HG03457 (cell line): ENCODE data around the gene ATP11B.
A peak's percentile ranks its signal among the peaks of the same experiment; 100 is the strongest.

Source experiments
- ATAC-seq: cut with Tn5 transposase; IDR thresholded peaks from one replicate; pipeline ENCODE4 v1.9.1; 2021; ENCODE audit warnings: moderate number of reproducible peaks; ENCODE audit not compliant: unreplicated experiment

Gene ATP11B

GRCh38 chr3:182792901-182793662, at the start of gene ATP11B:
ATP11B (plus strand) TSS chr3:182793504; CDS start chr3:182793760, 256 bp downstream.
- ATAC-seq = peak; percentile 69

DNA sequence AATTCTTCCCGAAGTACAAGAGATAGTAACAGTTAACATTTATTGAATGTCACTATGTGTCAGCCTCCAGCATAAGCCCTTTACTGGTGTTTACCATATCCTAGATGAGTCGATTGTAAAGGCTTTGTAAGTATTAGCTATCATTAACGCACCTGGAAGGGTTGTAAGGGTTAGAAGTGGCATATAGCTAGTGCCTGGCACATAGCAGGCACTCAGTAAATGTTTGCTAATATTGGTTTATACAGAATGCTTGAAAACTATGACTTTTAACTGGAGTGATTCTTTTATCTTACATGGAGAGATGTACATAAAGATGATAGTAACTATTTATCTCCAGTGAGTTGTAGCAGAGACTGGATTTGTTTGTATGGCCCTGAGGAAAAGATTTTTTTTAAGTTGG, 46.3 kb upstream of the ATP11B start:
- ATAC-seq = no peak

DNA sequence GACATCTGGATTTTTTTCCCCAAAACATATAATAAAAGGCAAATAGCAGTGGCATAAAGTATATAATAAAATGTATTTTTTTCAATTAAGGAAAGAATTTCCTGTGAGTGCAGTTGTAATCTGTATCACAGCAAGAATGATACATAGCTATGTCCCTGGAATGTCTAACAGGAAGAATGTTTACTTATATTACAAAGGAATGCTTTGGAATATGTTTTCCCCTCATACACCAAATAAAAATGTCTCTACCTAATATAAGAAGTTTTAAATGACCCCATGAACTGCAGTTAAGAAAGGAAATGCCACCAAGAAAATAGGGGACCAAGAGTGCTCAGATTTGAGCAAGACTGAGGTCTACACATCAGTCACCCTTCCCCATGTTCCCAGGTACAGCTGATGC, 38.0 kb upstream of the ATP11B start:
- ATAC-seq = no peak

- no peak for ATAC-seq
Measured at GRCh38 chr3:182755712-182756111, 37.6 kb upstream of the ATP11B start.

- no peak for ATAC-seq
Measured at GRCh38 chr3:182760576-182761164, 32.6 kb upstream of the ATP11B start.

DNA sequence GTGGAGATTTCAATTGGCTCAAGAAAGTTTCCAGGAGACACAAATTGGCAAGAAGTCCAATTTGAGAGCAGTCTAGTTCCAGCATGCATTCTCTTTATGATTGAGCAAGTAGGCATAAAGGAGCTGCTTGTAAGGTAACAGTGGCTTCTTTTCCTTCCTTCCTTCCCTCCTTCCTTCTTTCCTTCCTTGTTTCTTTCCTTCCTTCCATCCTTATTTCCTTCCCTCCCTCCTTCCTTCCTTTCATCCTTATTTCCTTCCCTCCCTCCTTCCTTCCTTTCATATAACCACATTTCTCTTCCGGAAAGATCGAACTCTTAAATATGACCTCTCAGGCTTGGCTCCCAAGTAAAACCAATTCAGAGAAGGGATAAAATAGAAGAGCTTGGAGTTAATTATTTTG, 29.4 kb upstream of the ATP11B start:
- ATAC-seq = no peak

DNA sequence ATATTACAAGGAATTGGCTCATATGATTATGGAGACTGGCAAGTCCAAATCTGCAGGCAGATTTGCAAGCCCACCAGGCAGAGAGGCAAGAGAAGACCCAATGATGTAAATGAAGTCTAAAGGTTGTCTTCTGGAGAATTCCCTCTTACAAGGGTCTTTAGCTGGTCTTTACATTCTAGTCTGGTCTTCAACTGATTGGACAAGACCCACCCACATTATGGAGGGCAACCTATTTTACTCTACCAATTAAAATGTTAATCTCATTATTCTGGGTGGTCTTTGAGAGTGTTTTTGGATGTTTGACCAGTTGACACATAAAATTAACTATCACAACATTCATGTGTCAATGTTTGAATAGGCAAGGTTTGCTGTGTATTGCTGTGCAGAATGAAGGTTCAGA, 28.0 kb upstream of the ATP11B start:
- ATAC-seq = no peak

DNA sequence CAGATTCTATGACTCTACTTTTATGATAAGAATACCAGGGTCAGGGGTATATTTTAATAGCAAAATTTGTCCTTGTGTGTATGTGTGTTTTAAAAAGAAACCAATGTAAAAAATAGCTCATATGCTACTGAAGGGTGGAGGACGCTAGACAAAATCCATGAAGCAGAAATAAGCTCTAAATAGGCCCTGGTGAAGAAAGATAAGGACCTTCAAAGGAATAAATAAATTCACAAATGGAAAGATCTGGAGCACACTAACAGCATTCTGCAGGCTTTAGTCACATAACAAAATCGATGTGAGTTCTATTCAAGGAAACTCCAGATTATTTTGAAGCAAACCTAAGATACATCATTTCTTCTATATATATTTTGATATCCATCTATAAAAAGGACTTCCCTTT, 27.2 kb upstream of the ATP11B start:
- ATAC-seq = no peak

- ATAC-seq = no peak
Measured at GRCh38 chr3:182768413-182768812, 24.9 kb upstream of the ATP11B start.

DNA sequence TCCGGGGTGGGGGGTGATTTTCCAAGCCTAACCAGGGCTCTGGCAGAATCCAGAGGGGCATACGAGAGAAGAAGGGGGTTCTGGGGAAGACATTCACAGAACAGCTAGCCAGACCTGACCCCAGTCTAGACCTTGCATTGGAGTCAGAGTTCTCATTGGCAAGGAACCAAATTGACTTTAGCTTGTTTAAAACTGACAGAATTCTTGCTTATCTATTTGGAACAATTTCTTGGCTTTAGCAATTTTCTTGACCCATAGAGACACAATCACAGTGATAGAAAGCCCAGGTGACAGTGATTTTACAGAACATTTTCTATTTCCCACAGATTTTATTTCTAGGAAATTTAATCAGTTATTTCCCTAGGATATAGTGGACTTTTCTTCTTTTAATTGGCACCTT, 23.6 kb upstream of the ATP11B start:
- ATAC-seq = no peak

- peak; percentile 70 for ATAC-seq
Measured at GRCh38 chr3:182782149-182782548, 11.2 kb upstream of the ATP11B start.

DNA sequence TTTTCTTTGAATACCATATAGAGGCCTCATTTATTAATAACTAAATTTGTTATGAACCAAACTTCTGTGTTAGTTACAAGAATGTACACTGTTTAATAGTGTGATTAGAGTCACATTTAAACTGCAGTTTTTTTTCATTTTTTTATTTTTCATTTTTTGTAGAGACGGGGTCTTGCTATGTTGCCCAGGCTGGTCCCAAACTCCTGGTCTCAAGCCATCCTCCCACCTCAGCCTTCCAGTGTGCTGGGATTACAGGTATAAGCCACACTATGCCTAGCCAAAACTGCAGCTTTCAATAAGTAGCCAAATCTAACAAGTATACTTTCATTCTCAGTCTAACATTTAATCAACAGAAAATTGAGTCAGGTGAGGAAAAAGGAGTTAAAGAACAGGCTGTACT, 10.2 kb upstream of the ATP11B start:
- no peak for ATAC-seq

GRCh38 chr3:182784542-182784941, 8.8 kb upstream of the ATP11B start:
- ATAC-seq = no peak

DNA sequence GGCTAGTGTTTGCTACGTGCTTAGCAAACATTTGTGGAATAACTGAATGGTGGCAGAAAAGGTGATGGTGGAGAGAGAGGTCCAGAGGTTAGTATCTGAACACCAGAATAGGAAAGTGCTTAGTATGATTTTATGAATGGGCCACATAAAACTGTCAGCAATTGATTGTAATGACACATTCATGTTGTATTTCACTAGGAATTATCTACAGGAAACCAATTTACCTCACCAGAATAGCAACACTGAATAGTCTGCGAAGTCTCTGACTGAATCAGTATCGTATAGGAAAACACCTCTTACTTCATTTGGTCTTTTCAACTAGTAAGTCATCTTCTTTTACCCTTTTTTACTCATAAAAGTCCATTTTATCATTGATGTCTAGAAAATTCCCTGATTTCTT, 8.2 kb upstream of the ATP11B start:
- ATAC-seq = no peak

DNA sequence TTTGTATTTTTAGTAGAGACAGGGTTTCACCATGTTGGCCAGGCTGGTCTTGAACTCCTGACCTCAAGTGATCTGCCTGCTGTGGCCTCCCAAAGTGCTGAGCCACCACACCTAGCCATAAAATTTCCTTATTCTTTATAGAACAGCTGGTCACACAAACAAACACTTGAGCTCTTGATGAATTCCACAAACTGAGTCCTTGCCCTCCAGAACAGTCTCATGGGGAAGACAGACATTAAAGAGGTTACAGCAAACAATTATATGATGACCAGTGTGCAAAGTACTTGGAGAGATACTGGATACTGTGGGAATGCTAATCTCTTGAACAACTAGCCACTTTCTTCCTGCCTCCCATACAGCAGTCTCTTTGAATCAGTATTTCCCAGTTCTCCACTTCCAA, 7.5 kb upstream of the ATP11B start:
- no peak for ATAC-seq

DNA sequence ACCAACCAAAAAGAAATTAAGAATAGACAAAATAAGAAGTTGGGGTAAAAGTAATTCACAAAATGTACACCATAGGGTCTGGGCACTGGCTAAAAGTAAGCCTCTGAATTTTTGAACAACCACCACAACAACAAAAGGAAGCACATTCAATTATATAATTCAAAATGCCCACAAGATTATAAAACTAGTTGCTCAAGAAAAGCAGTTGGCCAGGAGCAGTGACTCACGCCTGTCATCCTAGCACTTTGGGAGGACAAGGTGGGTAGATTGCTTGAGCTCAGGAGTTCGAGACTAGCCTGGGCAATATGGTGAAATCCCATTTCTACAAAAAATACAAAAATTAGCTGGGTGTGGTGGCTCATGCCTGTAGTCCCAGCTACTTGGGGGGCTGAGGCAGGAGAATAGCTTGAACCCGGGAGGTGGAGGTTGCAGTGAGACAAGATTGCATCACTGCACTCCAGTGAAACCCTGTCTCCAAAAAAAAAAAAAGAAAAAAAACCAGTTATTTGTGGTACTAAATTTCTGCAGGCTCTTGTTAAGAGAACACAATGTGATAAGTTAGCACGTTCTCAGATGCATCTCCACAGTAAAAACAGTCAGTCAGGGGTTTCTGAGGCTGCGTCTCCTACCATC, 6.6 kb upstream of the ATP11B start:
- no peak for ATAC-seq

DNA sequence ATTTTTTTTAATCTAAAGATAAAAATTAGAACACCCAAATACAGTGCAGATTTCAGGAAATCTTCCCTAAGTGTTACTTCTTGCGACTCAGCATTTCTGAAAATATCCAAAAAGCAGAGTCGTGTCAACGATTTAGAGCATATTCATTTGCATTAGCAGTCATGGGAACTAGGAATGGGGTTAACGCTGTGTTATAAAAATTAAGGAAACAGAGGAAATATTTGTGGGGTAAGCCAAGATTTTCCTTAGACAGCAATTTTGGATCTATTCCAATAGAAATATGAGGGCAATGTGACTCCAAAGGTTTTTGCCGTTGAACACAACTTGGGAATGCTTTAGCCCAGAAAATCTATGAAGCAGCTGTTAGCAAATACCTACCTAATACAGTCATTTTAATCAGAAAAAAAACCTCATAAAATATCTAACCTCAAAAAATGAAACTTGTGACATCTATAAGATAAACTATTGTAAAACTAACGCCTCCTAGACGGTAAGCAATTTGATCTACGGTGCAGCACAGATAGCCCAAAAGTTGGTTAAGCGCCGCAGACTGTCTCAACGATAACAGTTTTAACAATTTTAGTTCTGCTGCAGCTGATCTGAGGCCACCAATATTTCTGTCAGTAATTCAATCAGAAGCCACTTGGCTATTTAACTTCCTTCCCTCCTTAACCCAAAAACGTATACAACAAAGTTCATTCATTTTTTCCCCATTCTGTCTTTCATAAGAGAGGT, 5.8 kb upstream of the ATP11B start:
- no peak for ATAC-seq

DNA sequence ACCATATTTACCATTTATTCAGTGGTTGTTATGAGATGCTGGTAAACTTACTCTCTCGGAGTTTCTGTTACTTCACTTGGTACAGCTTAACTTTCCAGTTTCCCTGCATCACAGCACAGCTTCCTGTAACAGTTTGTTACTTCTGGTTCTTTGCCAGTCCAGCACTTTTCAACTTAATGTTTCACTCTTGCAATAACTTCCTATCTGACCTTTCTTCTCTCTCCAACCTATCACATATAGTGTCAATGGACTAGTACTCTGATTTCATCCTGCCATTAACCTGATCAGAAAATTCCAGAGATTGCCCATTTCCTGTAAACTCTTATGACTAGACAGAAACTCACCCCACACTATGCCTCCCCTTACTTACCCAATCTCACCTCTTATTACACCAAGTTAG, 3.9 kb upstream of the ATP11B start:
- ATAC-seq = peak; percentile 20

DNA sequence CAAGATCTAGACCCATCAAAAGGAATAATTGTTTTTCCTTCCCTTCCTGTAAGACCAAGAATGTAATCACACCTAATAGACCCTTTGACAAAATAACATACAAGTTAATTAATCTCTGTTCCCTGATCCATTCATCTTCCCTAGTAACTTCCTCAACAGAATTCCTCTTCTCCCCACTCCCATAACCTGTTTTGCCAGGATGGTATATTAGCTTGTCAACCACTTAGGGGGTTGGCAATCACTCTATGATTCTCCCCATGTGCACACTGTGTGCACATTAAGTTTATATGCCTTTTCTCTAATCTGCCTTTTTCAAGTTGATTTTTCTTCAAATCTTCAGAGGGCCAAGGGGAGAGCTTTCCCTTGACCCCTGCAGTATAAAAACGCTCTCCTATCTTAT, 2.7 kb upstream of the ATP11B start:
- no peak for ATAC-seq

GRCh38 chr3:182793663-182794454, 555 bp downstream of the ATP11B start:
- ATAC-seq = peak; percentile 29
